Measurements from ENCODE around the gene FAM50B. TPM values are rescaled to one million over a fixed set of nuclear protein-coding genes. Genes with fewer than 3 reads are reported as not detected.

The FAM50B gene
- total RNA-seq, 4 donors from 2014 or later, result 4.4 to 19.6 (median 15.3) TPM

DNA sequence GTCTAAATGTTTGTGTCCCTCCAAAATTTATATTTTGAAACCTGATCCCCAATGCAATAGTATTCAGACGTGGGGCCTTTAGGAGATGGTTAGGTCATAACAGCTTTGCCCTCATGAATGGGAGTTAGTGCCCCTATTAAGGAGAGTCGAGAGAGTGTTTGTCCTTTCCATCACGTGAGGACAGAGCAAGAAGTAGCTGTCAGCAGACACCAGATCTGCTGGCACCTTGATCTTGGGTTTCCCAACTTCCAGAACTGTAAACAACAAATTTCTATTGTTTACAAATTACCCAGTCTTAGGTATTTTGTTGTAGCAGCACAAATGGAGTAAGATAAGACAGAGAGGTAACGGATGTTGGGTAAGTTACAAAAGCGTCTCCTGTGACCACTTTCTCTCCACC lies 46.6 kb downstream of the FAM50B start:
- no peaks in the 10 kb centered on the region for H3K9me3 ChIP-seq
- intact Hi-C loops (cut with DNase I; ENCODE audit: low total_unique reads) (no loop called here), in situ Hi-C loops (cut with MboI; ENCODE audit: low sequenced_read_pairs in 4 of 4) (no loop called here)
- no peaks in the 10 kb centered on the region for H3K27me3 ChIP-seq
- H3K4me3 ChIP-seq, result no peak overlapping the region
- H3K4me1 ChIP-seq, result peaks cover 23 to 24% of the 10 kb centered on the region in 2 donors
- ATAC-seq (peak in 1 of 2 donors; percentile 62), DNase-seq (no peak)
- H3K36me3 ChIP-seq, result no peaks in the 10 kb centered on the region
- TF ChIP-seq, protein P1, sequence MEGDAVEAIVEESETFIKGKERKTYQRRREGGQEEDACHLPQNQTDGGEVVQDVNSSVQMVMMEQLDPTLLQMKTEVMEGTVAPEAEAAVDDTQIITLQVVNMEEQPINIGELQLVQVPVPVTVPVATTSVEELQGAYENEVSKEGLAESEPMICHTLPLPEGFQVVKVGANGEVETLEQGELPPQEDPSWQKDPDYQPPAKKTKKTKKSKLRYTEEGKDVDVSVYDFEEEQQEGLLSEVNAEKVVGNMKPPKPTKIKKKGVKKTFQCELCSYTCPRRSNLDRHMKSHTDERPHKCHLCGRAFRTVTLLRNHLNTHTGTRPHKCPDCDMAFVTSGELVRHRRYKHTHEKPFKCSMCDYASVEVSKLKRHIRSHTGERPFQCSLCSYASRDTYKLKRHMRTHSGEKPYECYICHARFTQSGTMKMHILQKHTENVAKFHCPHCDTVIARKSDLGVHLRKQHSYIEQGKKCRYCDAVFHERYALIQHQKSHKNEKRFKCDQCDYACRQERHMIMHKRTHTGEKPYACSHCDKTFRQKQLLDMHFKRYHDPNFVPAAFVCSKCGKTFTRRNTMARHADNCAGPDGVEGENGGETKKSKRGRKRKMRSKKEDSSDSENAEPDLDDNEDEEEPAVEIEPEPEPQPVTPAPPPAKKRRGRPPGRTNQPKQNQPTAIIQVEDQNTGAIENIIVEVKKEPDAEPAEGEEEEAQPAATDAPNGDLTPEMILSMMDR (IDR thresholded peaks at IDR 0.05 in 4 of 5, conservative IDR thresholded peaks at IDR 0.05 in 1 of 5), result no peak
- no peak for TF ChIP-seq POLR2A (IDR thresholded peaks at IDR 0.05)
- peak overlapping the region in 3 of 4 donors; percentile 39 to 56 (median 45) for H3K27ac ChIP-seq

DNA sequence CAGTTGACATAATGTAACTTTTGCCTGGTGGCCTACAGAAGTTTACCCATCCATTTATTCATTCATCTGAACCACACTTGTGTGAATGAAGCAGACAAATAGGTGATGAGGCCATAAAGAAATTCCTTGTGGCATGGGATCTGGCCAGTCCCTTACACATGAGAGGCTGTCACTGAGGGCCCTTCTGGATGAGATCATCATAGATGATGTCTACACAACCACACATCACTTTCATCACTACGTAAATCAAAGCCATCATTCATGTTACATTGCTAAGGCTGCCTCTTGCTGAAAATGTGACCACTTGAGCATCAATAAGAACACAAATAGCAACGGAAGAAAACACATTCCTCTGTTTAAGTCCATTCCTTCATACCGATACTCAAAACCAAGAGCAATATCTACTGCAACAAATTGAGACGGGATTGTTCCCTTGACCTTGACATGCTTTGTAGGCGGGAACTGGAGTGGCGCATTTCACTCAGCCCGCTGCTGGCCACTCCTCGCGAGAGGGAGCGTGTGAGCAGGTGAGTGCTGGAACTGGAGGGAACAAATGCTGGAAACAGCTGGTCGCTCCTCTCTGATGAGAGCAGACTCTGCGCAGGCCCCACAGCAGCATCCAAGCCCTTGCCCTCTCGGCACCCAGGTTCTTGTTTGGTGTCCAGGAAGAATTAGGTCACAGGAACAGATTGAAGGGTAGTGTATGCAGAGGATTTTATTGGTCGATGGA lies 49.3 kb downstream of the FAM50B start:
- ATAC-seq (no peak), DNase-seq (peak in 1 of 2 donors; percentile 8)
- H3K4me3 ChIP-seq, result no peak overlapping the region
- H3K36me3 ChIP-seq, result no peaks in the 10 kb centered on the region
- intact Hi-C loops (cut with DNase I; ENCODE audit: low total_unique reads), result no loop called here
- H3K27ac ChIP-seq, result no peak overlapping the region
- peaks cover 0 to 7% of the 10 kb centered on the region in 2 donors for H3K4me1 ChIP-seq
- no peaks in the 10 kb centered on the region for H3K9me3 ChIP-seq
- H3K27me3 ChIP-seq, result no peaks in the 10 kb centered on the region
- TF ChIP-seq, protein P1 (IDR thresholded peaks at IDR 0.05 in 4 of 5, conservative IDR thresholded peaks at IDR 0.05 in 1 of 5), result no peak
- no peak for TF ChIP-seq POLR2A (IDR thresholded peaks at IDR 0.05)
- in situ Hi-C loops (cut with MboI; ENCODE audit: low sequenced_read_pairs in 4 of 4), result no loop called here

DNA sequence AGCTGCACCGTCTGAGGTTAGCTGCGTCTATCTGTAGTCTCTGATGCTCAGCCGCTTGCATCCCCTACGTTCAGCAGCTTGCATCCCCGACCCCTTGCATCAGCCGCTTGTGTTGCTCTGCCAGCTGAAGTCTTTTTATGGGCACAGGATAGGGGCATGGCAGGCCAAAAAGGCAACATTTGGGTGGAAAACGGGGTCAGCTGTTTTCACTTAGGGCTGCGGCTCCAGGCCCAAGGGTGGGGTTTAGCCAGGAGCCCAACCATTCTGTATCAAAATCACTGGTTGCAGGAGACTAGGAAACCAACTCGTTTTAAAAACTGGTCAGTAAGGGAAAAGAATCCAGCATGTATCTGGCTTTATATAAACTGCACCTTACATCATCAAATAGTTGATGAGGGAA lies 49.9 kb downstream of the FAM50B start:
- no peak overlapping the region for H3K27ac ChIP-seq
- intact Hi-C loops (cut with DNase I; ENCODE audit: low total_unique reads) (no loop called here), in situ Hi-C loops (cut with MboI; ENCODE audit: low sequenced_read_pairs in 4 of 4) (no loop called here)
- H3K4me3 ChIP-seq, result no peak overlapping the region
- ATAC-seq (no peak), DNase-seq (peak in 1 of 2 donors; percentile 4)
- no peaks in the 10 kb centered on the region for H3K27me3 ChIP-seq
- TF ChIP-seq POLR2A (IDR thresholded peaks at IDR 0.05), result no peak
- TF ChIP-seq, protein P1 (IDR thresholded peaks at IDR 0.05 in 4 of 5, conservative IDR thresholded peaks at IDR 0.05 in 1 of 5), result no peak
- H3K4me1 ChIP-seq, result peaks cover under 1 to 7% of the 10 kb centered on the region in 2 donors
- H3K9me3 ChIP-seq, result no peaks in the 10 kb centered on the region
- H3K36me3 ChIP-seq, result no peaks in the 10 kb centered on the region

DNA sequence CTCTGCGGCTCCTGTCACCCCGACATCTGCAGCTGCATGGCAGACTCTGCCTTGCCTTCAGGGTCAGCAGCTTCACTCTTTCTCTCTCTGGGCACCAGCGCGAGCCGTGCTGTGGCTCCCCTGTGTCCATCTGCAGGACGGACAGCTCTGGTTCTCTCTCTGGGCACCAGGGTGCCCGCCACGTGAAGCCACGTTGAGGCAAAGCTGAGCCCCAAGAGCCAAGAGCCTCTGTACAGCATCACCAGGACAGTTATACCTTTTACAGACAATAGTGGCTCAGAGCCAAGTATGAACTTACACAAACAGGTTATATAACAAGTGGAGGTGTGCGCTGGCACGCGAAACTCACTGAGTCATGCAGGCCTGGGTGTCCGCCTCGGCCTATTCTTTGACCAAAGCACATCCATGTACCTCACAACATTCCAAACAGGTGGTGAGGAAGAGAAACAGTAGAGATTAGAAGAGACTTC lies 50.8 kb downstream of the FAM50B start:
- peak in 1 of 2 donors; percentile 10 for DNase-seq
- intact Hi-C loops (cut with DNase I; ENCODE audit: low total_unique reads), result no loop called here
- H3K4me1 ChIP-seq, result peaks cover 10 to 16% of the 10 kb centered on the region in 2 donors
- no peak for ATAC-seq
- no peak overlapping the region for H3K4me3 ChIP-seq
- H3K27ac ChIP-seq, result no peak overlapping the region
- TF ChIP-seq POLR2A (IDR thresholded peaks at IDR 0.05), result no peak
- TF ChIP-seq, protein P1 (IDR thresholded peaks at IDR 0.05 in 4 of 5, conservative IDR thresholded peaks at IDR 0.05 in 1 of 5), result no peak
- H3K27me3 ChIP-seq, result no peaks in the 10 kb centered on the region
- no peaks in the 10 kb centered on the region for H3K9me3 ChIP-seq
- in situ Hi-C loops (cut with MboI; ENCODE audit: low sequenced_read_pairs in 4 of 4), result no loop called here
- H3K36me3 ChIP-seq, result no peaks in the 10 kb centered on the region

Other genes starting within 250 kb of the FAM50B start
- gene PXDC1, start 97.7 kb upstream of the FAM50B start, total RNA-seq, result 10 to 100 TPM in 3 of 4 donors, 1 to 10 TPM in 1; 8.8 to 47.1 (median 19.6) TPM
- gene FAM217A, start 229.8 kb downstream of the FAM50B start, total RNA-seq, result not detected

Data from gastrocnemius medialis (tissue), 4 donors.